HUDEP-2 (cell line): ENCODE measurements around the gene UCK2.
"Not testable (repeated sequence)": the region's sequence is repeated elsewhere in the genome, so short reads cannot be mapped to it uniquely, and the experiment has no call there.

Experiments
- DNase-seq, 76 experiments: peaks; one replicate each; lab custom pipeline; 2025; ENCODE audit not compliant: unreplicated experiment in 76 of 76; lab: John Stamatoyannopoulos, UW

The UCK2 gene

GRCh38 chr1:165827268-165828102, at the start of gene UCK2:
UCK2 (plus strand) TSS chr1:165827614; CDS start chr1:165827834, 220 bp downstream.
- DNase-seq: peak in 64 of 76 experiments; percentile 18 to 79 (median 58)

DNA sequence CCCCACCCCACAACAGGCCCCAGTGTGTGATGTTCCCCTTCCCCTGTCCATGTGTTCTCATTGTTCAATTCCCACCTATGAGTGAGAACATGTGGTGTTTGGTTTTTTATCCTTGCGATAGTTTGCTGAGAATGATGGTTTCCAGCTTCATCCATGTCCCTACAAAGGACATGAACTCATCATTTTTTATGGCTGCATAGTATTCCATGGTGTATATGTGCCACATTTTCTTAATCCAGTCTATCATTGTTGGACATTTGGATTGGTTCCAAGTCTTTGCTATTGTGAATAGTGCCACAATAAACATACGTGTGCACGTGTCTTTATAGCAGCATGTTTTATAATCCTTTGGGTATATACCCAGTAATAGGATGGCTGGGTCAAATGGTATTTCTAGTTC, 49.2 kb upstream of the UCK2 start:
- not testable (repeated sequence) for DNase-seq

DNA sequence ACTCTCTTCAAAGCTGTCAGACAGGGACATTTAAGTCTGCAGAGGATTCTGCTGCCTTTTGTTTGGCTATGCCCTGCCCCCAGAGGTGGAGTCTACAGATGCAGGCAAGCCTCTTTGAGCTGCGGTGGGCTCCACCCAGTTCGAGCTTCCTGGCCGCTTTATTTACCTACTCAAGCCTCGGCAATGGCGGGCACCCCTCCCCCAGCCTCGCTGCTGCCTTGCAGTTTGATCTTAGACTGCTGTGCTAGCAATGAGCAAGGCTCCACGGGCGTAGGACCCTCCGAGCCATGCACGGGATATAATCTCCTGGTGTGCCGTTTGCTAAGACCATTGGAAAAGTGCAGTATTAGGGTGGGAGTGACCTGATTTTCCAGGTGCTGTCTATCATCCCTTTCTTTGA, 43.9 kb upstream of the UCK2 start:
- not testable (repeated sequence) for DNase-seq

DNA sequence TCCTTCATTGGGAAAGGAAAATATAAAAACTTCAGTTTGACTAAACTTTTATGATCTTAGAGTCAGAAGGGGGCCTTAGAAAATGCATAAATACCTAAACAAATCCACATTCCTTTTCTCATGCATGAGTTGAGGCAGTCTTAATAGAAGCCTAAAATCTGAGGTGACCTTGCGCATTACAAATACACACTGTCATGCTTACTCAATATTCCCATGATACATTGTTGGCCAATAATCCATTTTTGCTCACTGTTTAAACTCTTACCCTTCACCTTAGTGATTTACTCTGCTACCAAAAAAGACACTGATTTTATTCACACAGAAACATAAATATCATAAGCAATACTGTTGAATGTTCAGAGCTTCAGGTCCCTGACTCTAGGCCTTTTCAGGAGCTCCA, 39.7 kb upstream of the UCK2 start:
- DNase-seq: no peak

DNA sequence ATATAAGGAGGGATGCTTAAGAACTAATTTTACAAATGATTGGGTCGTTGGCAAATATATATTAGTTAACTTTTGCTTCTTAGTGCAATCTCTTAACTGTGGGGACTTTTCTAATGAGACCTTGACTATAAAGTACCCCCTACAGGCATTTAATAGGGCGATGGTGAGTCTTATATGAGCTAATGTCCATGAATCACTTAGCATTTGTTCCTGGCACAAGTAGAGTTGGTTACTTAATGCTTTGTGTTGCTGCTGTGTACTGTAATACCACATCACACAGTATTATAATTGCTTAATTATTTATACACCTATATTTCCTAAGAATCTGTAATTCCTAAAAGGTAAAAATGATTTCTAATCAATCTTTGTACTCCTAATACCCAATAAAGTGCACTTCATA, 33.5 kb upstream of the UCK2 start:
- DNase-seq: no peak

- DNase-seq: no peak
Observed at GRCh38 chr1:165795894-165796293, 31.5 kb upstream of the UCK2 start.

GRCh38 chr1:165799387-165799786, 28.0 kb upstream of the UCK2 start:
- DNase-seq: no peak

DNA sequence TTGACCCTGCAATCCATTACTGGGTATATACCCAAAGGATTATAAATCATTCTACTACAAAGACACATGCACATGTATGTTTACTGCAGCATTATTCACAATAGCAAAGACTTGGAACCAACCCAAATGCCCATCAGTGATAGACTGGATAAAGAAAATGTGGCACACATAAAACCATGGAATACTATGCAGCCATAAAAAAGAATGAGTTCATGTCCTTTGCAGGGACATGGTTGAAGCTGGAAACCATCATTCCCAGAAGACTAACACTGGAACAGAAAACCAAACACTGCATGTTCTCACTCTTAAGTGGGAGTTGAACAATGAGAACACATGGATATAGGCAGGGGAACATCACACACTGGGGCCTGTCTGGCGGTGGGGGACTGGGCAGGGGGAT, 22.9 kb upstream of the UCK2 start:
- not testable (repeated sequence) for DNase-seq

- DNase-seq: no peak
Observed at GRCh38 chr1:165807613-165808012, 19.8 kb upstream of the UCK2 start.

DNA sequence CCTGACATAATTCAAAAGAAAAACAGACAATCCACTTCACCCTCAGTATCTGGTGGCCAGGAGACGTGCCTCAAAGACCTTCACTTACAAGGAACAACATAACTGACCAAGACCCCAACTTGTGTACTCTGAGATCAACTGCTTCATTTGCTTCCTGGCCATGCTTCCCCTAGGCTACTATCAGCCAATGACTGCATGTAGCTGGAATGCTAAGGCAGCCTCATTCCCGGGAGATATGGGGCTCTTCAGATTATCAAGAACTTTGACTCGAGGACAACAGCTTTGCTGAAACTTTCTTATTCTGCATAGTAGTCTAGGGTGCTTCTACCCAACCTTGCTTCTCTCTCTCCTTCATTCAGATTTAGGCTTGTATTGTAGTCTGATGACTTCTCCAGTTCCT, 11.7 kb upstream of the UCK2 start:
- no peak for DNase-seq

- no peak for DNase-seq
Observed at GRCh38 chr1:165816157-165816556, 11.3 kb upstream of the UCK2 start.

DNA sequence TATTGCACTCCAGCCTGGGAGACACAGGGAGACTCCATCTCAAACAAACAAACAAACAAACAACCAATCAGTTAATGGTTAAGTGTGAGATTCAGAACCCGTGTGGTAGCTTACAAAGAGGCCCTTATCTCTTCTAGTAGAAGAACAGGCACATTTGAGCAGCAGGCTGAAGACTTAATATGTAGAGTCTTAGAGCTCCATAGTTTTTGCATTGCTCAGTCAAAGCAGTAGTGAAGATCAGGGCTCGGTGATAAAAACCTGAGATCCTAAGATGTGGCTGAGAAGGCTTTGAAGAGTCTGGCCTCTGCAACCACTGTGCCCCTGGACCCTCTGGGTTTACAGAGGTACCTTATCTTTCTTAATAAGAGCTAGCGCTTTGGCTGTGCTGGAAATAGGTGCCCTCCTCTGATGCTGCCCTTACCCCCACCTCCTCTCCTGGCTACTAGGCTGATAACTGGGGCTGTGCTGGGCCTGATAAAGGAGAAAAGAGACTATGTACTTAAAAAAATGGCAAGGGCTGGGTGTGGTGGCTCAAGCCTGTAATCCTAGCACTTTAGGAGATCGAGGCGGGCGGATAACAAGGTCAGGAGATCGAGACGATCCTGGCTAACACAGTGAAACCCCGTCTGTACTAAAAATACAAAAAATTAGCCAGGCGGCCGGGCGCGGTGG, 10.5 kb upstream of the UCK2 start:
- peak in 74 of 76 experiments; percentile 40 to 94 (median 81) for DNase-seq

GRCh38 chr1:165823552-165824268, 3.7 kb upstream of the UCK2 start:
- DNase-seq: no peak

DNA sequence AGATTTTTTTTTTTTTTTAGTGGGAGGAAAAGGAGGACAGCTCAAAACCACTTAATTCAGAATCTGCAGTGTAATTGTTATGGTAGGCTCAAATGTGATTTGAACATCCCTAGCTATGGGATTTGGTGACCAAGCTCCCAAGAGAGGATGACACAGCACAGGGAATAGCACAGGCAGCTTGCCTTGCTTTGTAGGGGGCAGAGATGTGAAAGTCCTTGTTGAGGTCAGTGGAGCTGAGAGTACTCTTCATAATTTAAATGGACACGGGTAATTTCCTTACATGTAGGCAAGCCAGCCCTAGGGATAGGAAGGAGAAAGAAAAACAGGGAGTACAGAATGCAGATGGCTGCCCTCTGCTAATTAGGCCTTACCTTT, 3.2 kb upstream of the UCK2 start:
- no peak for DNase-seq

GRCh38 chr1:165826565-165827267, 698 bp upstream of the UCK2 start:
- DNase-seq: no peak

GRCh38 chr1:165828103-165828668, 772 bp downstream of the UCK2 start:
- DNase-seq: peak in 42 of 76 experiments; percentile 15 to 75 (median 47)

GRCh38 chr1:165828669-165829329, 1.4 kb downstream of the UCK2 start:
- DNase-seq: peak in 62 of 76 experiments; percentile 17 to 73 (median 44)

- peak in 2 of 76 experiments; percentile 12 to 24 for DNase-seq
Observed at GRCh38 chr1:165829888-165830287, 2.5 kb downstream of the UCK2 start.

- DNase-seq: no peak
Observed at GRCh38 chr1:165831146-165831545, 3.7 kb downstream of the UCK2 start.

DNA sequence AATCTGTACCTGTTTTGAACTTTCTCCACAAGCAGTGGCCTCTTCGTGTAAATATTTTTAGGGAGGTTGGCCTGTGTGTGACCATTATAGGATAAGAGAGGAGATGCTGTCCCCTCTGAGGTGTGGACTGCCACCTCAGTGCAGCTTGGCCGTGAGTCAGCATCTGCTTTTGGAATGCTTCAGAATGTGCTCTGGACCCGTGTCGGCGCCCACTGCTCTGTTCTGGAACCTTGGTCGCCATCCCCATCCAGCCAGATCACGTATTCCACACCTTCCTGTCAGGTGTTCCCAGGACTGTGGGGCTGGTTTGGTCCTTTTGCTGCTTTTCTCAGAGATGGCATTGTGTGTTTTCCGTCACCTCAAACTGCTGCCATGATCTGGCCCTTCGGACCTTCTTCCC, 5.5 kb downstream of the UCK2 start:
- no peak for DNase-seq
